ENCODE results near the gene NPHP4.

- no peak for TF ChIP-seq YY1 (IDR thresholded peaks at IDR 0.05; ENCODE audit: insufficient read depth, insufficient read length)
- no peak for TF ChIP-seq ZNF274 (IDR thresholded peaks at IDR 0.05; ENCODE audit: low read depth, low read length)
- TF ChIP-seq SUZ12 (IDR thresholded peaks at IDR 0.05; ENCODE audit: extremely low read depth, insufficient read depth, insufficient read length) = no peak
Measured at GRCh38 chr1:5815716-5816115, 176.5 kb downstream of the NPHP4 start.
